H1 (cell line): ENCODE data around the gene SNX21. TPM values are rescaled to one million over a fixed set of nuclear protein-coding genes. Genes with fewer than 3 reads are reported as not detected.

Source experiments
- CTCF ChIA-PET: fragments of 300-600 bp; sonication (Branson Sonifier 250); formaldehyde crosslinking; loops from one replicate; lab custom pipeline; 2021; ENCODE audit not compliant: partially characterized antibody; lab: Charles Lee
- POLR2A ChIA-PET: fragments of 300-600 bp; sonication (Branson Sonifier 250); formaldehyde crosslinking; loops from one replicate; lab custom pipeline; 2021; ENCODE audit warnings: inconsistent platforms; ENCODE audit not compliant: partially characterized antibody; lab: Charles Lee
- DNase-seq, 2 experiments: peaks; one replicate each; pipeline versions ENCODE4 v3.0.0 to v3.0.0-alpha.2; 2010 to 2022; ENCODE audit warnings: low spot score in 2 of 2, low read depth in 1 of 2, mixed read lengths in 1 of 2
- FAIRE-seq: peaks from 2 replicates; lab custom pipeline; 2011; peaks lifted over from hg19 to GRCh38; lab: Jason Lieb, UNC
- H2AFZ ChIP-seq: 2 replicates; pipeline ENCODE4 v1.8.1; 2012; ENCODE audit warnings: low read length, inconsistent platforms
- H2AK5ac ChIP-seq: 2 replicates; pipeline ENCODE4 v1.6.1; 2013; ENCODE audit warnings: low read depth, low read length
- H2BK120ac ChIP-seq: replicated peaks from 2 replicates; pipeline ENCODE3; 2013; ENCODE audit warnings: low read depth, low read length, inconsistent platforms
- H2BK12ac ChIP-seq: 2 replicates; pipeline ENCODE4 v1.6.1; 2013; ENCODE audit warnings: low read depth, low read length
- H2BK15ac ChIP-seq: 2 replicates; pipeline ENCODE4 v1.6.1; 2013; ENCODE audit warnings: low read length
- H2BK20ac ChIP-seq: 2 replicates; pipeline ENCODE4 v1.6.1; 2013; ENCODE audit warnings: low read length
- H2BK5ac ChIP-seq: 2 replicates; pipeline ENCODE4 v1.6.1; 2013; ENCODE audit warnings: low read depth, low read length
- H3K14ac ChIP-seq: 2 replicates; pipeline ENCODE4 v1.6.1; 2013; ENCODE audit warnings: inconsistent platforms; ENCODE audit not compliant: insufficient read length
- H3K18ac ChIP-seq: 2 replicates; pipeline ENCODE4 v1.6.1; 2013; ENCODE audit warnings: low read length; ENCODE audit errors: extremely low read depth
- H3K23ac ChIP-seq: 2 replicates; pipeline ENCODE4 v1.6.1; 2013; ENCODE audit warnings: inconsistent platforms; ENCODE audit not compliant: insufficient read length
- H3K23me2 ChIP-seq: 2 replicates; pipeline ENCODE4 v1.6.1; 2013; ENCODE audit warnings: low read depth, low read length
- H3K27ac ChIP-seq: 2 replicates; pipeline ENCODE4 v1.6.1; 2011; ENCODE audit warnings: low read depth, low read length, inconsistent platforms
- H3K27me3 ChIP-seq, 4 experiments: replicated peaks in 1 of 4; 1 replicate in 1 of 4; 2 replicates in 3 of 4; pipeline versions ENCODE4 v1.6.1 to v1.8.1; 2011 to 2013; ENCODE audit warnings: low read length in 3 of 4, mild to moderate bottlenecking in 3 of 4, inconsistent platforms in 2 of 4, mixed read lengths in 2 of 4, moderate library complexity in 1 of 4; ENCODE audit not compliant: control insufficient read depth in 3 of 4, insufficient read depth in 3 of 4; ENCODE audit errors: extremely low read depth in 1 of 4
- H3K36me3 ChIP-seq, 4 experiments: 2 replicates each; pipeline versions ENCODE4 v1.6.1 to v1.8.1; 2011 to 2013; ENCODE audit warnings: mild to moderate bottlenecking in 4 of 4, low read length in 3 of 4, moderate library complexity in 2 of 4, control low read depth in 1 of 4, inconsistent platforms in 1 of 4; ENCODE audit not compliant: insufficient read depth in 4 of 4, control insufficient read depth in 2 of 4
- H3K4ac ChIP-seq: replicated peaks from 2 replicates; pipeline ENCODE3; 2013; ENCODE audit warnings: low read length, low read depth, mixed read lengths, inconsistent platforms; ENCODE audit not compliant: insufficient read length
- H3K4me1 ChIP-seq, 4 experiments: replicated peaks in 1 of 4; 1 replicate in 1 of 4; 2 replicates in 3 of 4; pipeline versions ENCODE4 v1.6.1 to v1.8.1; 2011 to 2013; ENCODE audit warnings: low read length in 3 of 4, inconsistent platforms in 2 of 4, mixed read lengths in 1 of 4; ENCODE audit not compliant: insufficient read depth in 4 of 4, control insufficient read depth in 3 of 4
- H3K4me2 ChIP-seq, 2 experiments: 2 replicates each; pipeline versions ENCODE4 v1.6.1 to v1.8.1; 2011 to 2013; ENCODE audit warnings: low read depth in 2 of 2, low read length in 2 of 2, control low read depth in 1 of 2, inconsistent platforms in 1 of 2, mild to moderate bottlenecking in 1 of 2; ENCODE audit not compliant: insufficient read depth in 1 of 2
- H3K4me3 ChIP-seq, 4 experiments: fragments of 200-600, 300-600 bp in 1 of 4; sonication (generic), shearing (Covaris generic), sonication (Bioruptor Twin) in 1 of 4; 2 replicates each; pipeline versions ENCODE4 v1.5.1 to v1.8.1; 2011 to 2016; ENCODE audit warnings: low read length in 4 of 4, low read depth in 3 of 4, control low read depth in 2 of 4, inconsistent platforms in 2 of 4, mild to moderate bottlenecking in 2 of 4, mixed read lengths in 1 of 4, moderate library complexity in 1 of 4; ENCODE audit not compliant: insufficient read depth in 2 of 4; ENCODE audit errors: extremely low read depth in 1 of 4
- H3K56ac ChIP-seq: replicated peaks from 2 replicates; pipeline ENCODE3; 2013; ENCODE audit warnings: low read depth, mild to moderate bottlenecking, mixed read lengths, low read length, inconsistent platforms; ENCODE audit not compliant: insufficient read length
- H3K79me1 ChIP-seq: 2 replicates; pipeline ENCODE4 v1.6.1; 2013; ENCODE audit warnings: low read depth, low read length, control low read depth
- H3K79me2 ChIP-seq, 2 experiments: 2 replicates each; pipeline versions ENCODE4 v1.6.1 to v1.8.1; 2012 to 2013; ENCODE audit warnings: low read length in 2 of 2, mild to moderate bottlenecking in 2 of 2, inconsistent platforms in 1 of 2; ENCODE audit not compliant: insufficient read depth in 2 of 2, control insufficient read depth in 1 of 2
- H3K9ac ChIP-seq, 4 experiments: replicated peaks in 1 of 4; 1 replicate in 1 of 4; 2 replicates in 3 of 4; pipeline versions ENCODE4 v1.6.1 to v1.8.1; 2011 to 2013; ENCODE audit warnings: low read depth in 3 of 4, low read length in 3 of 4, control low read depth in 2 of 4, mild to moderate bottlenecking in 2 of 4, moderate library complexity in 2 of 4, inconsistent platforms in 1 of 4; ENCODE audit errors: extremely low read depth in 1 of 4
- H3K9me3 ChIP-seq, 2 experiments: 2 replicates each; pipeline versions ENCODE4 v1.6.1 to v1.8.1; 2012 to 2013; ENCODE audit warnings: mild to moderate bottlenecking in 2 of 2, moderate library complexity in 2 of 2, control low read depth in 1 of 2, inconsistent platforms in 1 of 2, low read depth in 1 of 2, low read length in 1 of 2, mixed read lengths in 1 of 2; ENCODE audit not compliant: insufficient read depth in 2 of 2
- H4K20me1 ChIP-seq, 2 experiments: replicated peaks in 1 of 2; 2 replicates each; pipeline versions ENCODE3 to v1.8.1; 2011 to 2013; ENCODE audit warnings: inconsistent platforms in 2 of 2, low read length in 2 of 2, mild to moderate bottlenecking in 1 of 2; ENCODE audit not compliant: insufficient read depth in 2 of 2, control insufficient read depth in 1 of 2
- H4K5ac ChIP-seq: 2 replicates; pipeline ENCODE4 v1.6.1; 2013; ENCODE audit warnings: low read length, low read depth, mixed read lengths, inconsistent platforms; ENCODE audit not compliant: insufficient read length
- H4K8ac ChIP-seq: 2 replicates; pipeline ENCODE4 v1.8.0; 2013; ENCODE audit warnings: mild to moderate bottlenecking, moderate library complexity, low read length, inconsistent platforms; ENCODE audit not compliant: insufficient read depth; ENCODE audit errors: extremely low read depth
- H4K91ac ChIP-seq: replicated peaks from 2 replicates; pipeline ENCODE3; 2013; ENCODE audit warnings: low read length, mixed read lengths, inconsistent platforms; ENCODE audit not compliant: insufficient read length
- BACH1 ChIP-seq: IDR thresholded peaks from 2 replicates; pipeline ENCODE4 v1.6.1; 2012; ENCODE audit warnings: low read length, improper control_type of control experiment
- CBX8 ChIP-seq: fragments of 300-800, 300-1000 bp; sonication (generic); IDR thresholded peaks from 2 replicates; pipeline ENCODE4 v1.7.1; 2016; ENCODE audit warnings: low read depth, low read length, borderline replicate concordance
- GABPA ChIP-seq: IDR thresholded peaks from 2 replicates; pipeline ENCODE4 v1.6.1; 2011; ENCODE audit warnings: mild to moderate bottlenecking, low read length, moderate library complexity, borderline replicate concordance; ENCODE audit not compliant: insufficient read depth
- RFX5 ChIP-seq: IDR thresholded peaks from 2 replicates; pipeline ENCODE4 v1.6.1; 2011; ENCODE audit warnings: low read depth, low read length, improper control_type of control experiment, borderline replicate concordance
- SP4 ChIP-seq: IDR thresholded peaks from 2 replicates; pipeline ENCODE4 v1.6.1; 2012; ENCODE audit warnings: low read length, inconsistent platforms
- WGBS, 2 experiments: shearing (Covaris generic) in 1 of 2; methylation state at CpG; one replicate each; pipeline versions ENCODE4 v1.1.6 to v1.1.7; 2013 to 2015; ENCODE audit warnings: low lambda C conversion rate in 2 of 2, mixed read lengths in 2 of 2, inconsistent platforms in 1 of 2, low coverage in 1 of 2, missing lambda C conversion rate in 1 of 2; ENCODE audit not compliant: insufficient replicate concordance in 2 of 2, insufficient coverage in 1 of 2, insufficient read length in 1 of 2; ENCODE audit errors: extremely low coverage in 1 of 2, missing lambda C conversion rate in 1 of 2; 5-methylcytosine and 5-hydroxymethylcytosine counted together
- polyA plus RNA-seq, 7 experiments: library from polyadenylated mRNA; depleted of rRNA in 3 of 7; stranded (reverse) in 5 of 7; unstranded in 2 of 7; fragments of >200 nt in 5 of 7; fragments of 200-250 nt in 2 of 7; gene quantifications; 1 replicate in 5 of 7; 2 replicates in 1 of 7; 4 replicates in 1 of 7; pipeline versions ENCODE4 v1.2.1 to v1.2.3, GENCODE V29; 2011 to 2013; ENCODE audit warnings: missing spikeins in 2 of 7, mixed read lengths in 2 of 7
- total RNA-seq: library from RNA; stranded (reverse); fragmentation: NEBNext Ultra II Directional; extraction: Animal tissue kit (Norgen Biotek cat#: 25700); gene quantifications from 2 replicates; pipeline ENCODE4 v1.2.1, GENCODE V29; 2021

The SNX21 gene
- total and polyA plus RNA-seq, 2 of the 8 experiments (the other 6 are each of a cell fraction or from before 2014, with no cell fraction given): 15.8 to 16.8 TPM

DNA sequence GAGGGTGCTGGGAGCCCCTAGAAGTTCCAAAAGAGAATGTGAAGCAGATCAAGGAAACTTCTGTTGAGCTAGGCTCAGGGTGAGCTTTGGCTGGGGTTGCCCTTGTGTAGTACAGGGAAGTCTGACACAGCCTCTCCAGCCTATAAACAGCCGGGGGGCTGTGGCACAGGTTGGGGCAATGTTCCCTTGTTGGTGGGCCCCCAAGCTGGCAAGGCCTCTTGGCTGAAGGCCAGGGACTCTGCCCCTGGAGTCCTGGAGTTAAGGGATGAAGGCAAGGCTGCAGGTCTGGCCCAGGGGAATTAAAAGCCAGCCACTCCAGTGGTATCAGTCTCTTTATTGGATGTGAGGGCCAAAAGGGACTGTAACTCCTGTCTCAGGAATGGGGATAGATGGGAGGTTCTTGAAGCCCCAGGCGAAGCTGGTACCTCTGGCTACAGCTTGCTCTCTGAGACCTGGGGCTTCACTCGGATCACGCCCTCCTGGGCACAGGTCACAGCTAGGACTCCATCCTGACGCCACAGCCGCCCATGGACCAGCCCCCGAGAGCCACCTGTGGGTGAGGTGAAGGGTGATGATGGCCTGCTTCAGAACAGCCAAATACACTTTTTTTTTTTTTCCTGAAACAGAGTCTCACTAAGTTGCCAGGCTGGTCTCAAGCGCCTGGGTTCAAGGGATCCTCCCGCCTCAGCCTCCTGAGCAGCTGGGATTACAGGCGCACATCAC lies 8.0 kb downstream of the SNX21 start:
- no peak overlapping the region for H3K14ac ChIP-seq
- H3K4me2 ChIP-seq: no peak overlapping the region
- FAIRE-seq (no peak), DNase-seq (no peak)
- H4K91ac ChIP-seq: no peak overlapping the region
- no peak overlapping the region for H2BK12ac ChIP-seq
- no peak overlapping the region for H2BK5ac ChIP-seq
- no peak overlapping the region for H2AK5ac ChIP-seq
- TF ChIP-seq GABPA: no peak
- TF ChIP-seq BACH1: no peak
- TF ChIP-seq RFX5: no peak
- TF ChIP-seq SP4: no peak
- TF ChIP-seq CBX8: no peak
- H4K20me1 ChIP-seq: peaks cover 0 to under 1% of the 10 kb centered on the region in 2 experiments
- no peaks in the 10 kb centered on the region for H3K27me3 ChIP-seq
- no peak overlapping the region for H2BK120ac ChIP-seq
- H2AFZ ChIP-seq: no peak overlapping the region
- H3K79me2 ChIP-seq: no peaks in the 10 kb centered on the region
- ChIA-PET POLR2A (interaction anchor here (0.7 to 13.8 kb wide), 19 partner anchors 8 to 128 kb away, joined by 3 to 178 read pairs (median 3); partner anchors contain the start of genes ACOT8, PCIF1, SNX21 and ZSWIM3), CTCF (interaction anchor here (0.7 to 3.1 kb wide), 10 partner anchors 11 to 121 kb away, joined by 3 to 8 read pairs (median 4); partner anchors contain the start of gene ZSWIM1)
- no peaks in the 10 kb centered on the region for H3K23me2 ChIP-seq
- no peak overlapping the region for H3K9ac ChIP-seq
- H3K4me1 ChIP-seq: no peaks in the 10 kb centered on the region
- H2BK20ac ChIP-seq: no peak overlapping the region
- no peak overlapping the region for H4K8ac ChIP-seq
- peaks cover 15 to 53% (median 28%) of the 10 kb centered on the region in 4 experiments for H3K36me3 ChIP-seq
- H3K23ac ChIP-seq: no peak overlapping the region
- no peaks in the 10 kb centered on the region for H3K9me3 ChIP-seq
- 97% methylated on average over 10 of the region's 10 CpGs; no CpG with 5 or more reads in 1 of the 2 experiments for WGBS, 2 experiments
- H3K79me1 ChIP-seq: peaks cover 3% of the 10 kb centered on the region; the same call in 1 of the 2 replicates
- no peak overlapping the region for H3K27ac ChIP-seq
- no peak overlapping the region for H3K18ac ChIP-seq
- no peak overlapping the region for H3K4me3 ChIP-seq
- no peak overlapping the region for H3K56ac ChIP-seq
- no peak overlapping the region for H3K4ac ChIP-seq
- H4K5ac ChIP-seq: no peak overlapping the region
- no peak overlapping the region for H2BK15ac ChIP-seq
